Keratinocyte (primary cell): ENCODE data around the gene ANKFY1. TPM values are rescaled to one million over a fixed set of nuclear protein-coding genes. Genes with fewer than 3 reads are reported as not detected.
A peak's percentile ranks its signal among the peaks of the same experiment; 100 is the strongest.

Source experiments
- DNase-seq: peaks from one replicate; pipeline ENCODE4 v3.0.0-alpha.2; 2011; ENCODE audit warnings: low read depth, missing footprints, low spot score
- FAIRE-seq: peaks from 2 replicates; lab custom pipeline; 2011; peaks lifted over from hg19 to GRCh38; lab: Jason Lieb, UNC
- H2AFZ ChIP-seq: 2 replicates; pipeline ENCODE4 v1.6.0; 2012; ENCODE audit warnings: low read length, control low read depth, inconsistent platforms; ENCODE audit not compliant: control insufficient read depth
- H3K27ac ChIP-seq: 2 replicates; pipeline ENCODE4 v1.5.1; 2011; ENCODE audit warnings: low read length; ENCODE audit not compliant: control insufficient read depth, insufficient read depth
- H3K27me3 ChIP-seq: 3 replicates; pipeline ENCODE4 v1.6.0; 2011; ENCODE audit warnings: low read length; ENCODE audit not compliant: control insufficient read depth, insufficient read depth; ENCODE audit errors: extremely low read depth
- H3K36me3 ChIP-seq, 2 experiments: 2 replicates in 1 of 2; 3 replicates in 1 of 2; pipeline ENCODE4 v1.5.1; 2011; ENCODE audit warnings: low read length in 2 of 2, mild to moderate bottlenecking in 1 of 2; ENCODE audit not compliant: control insufficient read depth in 2 of 2, insufficient read depth in 2 of 2; ENCODE audit errors: extremely low read depth in 1 of 2
- H3K4me1 ChIP-seq: 3 replicates; pipeline ENCODE4 v1.5.1; 2011; ENCODE audit warnings: low read length; ENCODE audit not compliant: control insufficient read depth, insufficient read depth; ENCODE audit errors: extremely low read depth
- H3K4me2 ChIP-seq: 3 replicates; pipeline ENCODE4 v1.6.0; 2011; ENCODE audit warnings: low read depth, low read length; ENCODE audit not compliant: control insufficient read depth, insufficient read depth; ENCODE audit errors: extremely low read depth
- H3K4me3 ChIP-seq, 3 experiments: fragments of 200-600 bp in 1 of 3; sonication (generic) in 1 of 3; 2 replicates in 2 of 3; 3 replicates in 1 of 3; pipeline ENCODE4 v1.5.1; 2011 to 2016; ENCODE audit warnings: low read length in 3 of 3, mild to moderate bottlenecking in 3 of 3, control low read depth in 2 of 3, inconsistent platforms in 1 of 3, low read depth in 1 of 3, mixed read lengths in 1 of 3, mixed run types in 1 of 3, moderate library complexity in 1 of 3; ENCODE audit not compliant: control insufficient read depth in 2 of 3, insufficient read depth in 2 of 3; ENCODE audit errors: extremely low read depth in 1 of 3
- H3K79me2 ChIP-seq: 2 replicates; pipeline ENCODE4 v1.6.0; 2012; ENCODE audit warnings: low read length; ENCODE audit not compliant: control insufficient read depth, insufficient read depth
- H3K9ac ChIP-seq: 3 replicates; pipeline ENCODE4 v1.6.0; 2011; ENCODE audit warnings: low read length; ENCODE audit not compliant: control insufficient read depth, insufficient read depth; ENCODE audit errors: extremely low read depth
- H3K9me1 ChIP-seq: 3 replicates; pipeline ENCODE4 v1.6.0; 2011; ENCODE audit warnings: low read length; ENCODE audit not compliant: control insufficient read depth, insufficient read depth; ENCODE audit errors: extremely low read depth
- H3K9me3 ChIP-seq: 2 replicates; pipeline ENCODE4 v1.5.1; 2012; ENCODE audit warnings: low read depth, low read length; ENCODE audit not compliant: control insufficient read depth
- H4K20me1 ChIP-seq: 3 replicates; pipeline ENCODE4 v1.6.0; 2011; ENCODE audit warnings: low read length; ENCODE audit not compliant: control insufficient read depth, insufficient read depth; ENCODE audit errors: extremely low read depth
- CTCF ChIP-seq, 3 experiments: IDR thresholded peaks in 1 of 3; conservative IDR thresholded peaks in 1 of 3; optimal IDR thresholded peaks in 1 of 3; 2 replicates in 2 of 3; 3 replicates in 1 of 3; pipeline versions ENCODE3 to v1.5.1; 2011; ENCODE audit warnings: low read length in 3 of 3, mild to moderate bottlenecking in 3 of 3, moderate library complexity in 2 of 3, control low read depth in 1 of 3, inconsistent platforms in 1 of 3; ENCODE audit not compliant: insufficient read depth in 2 of 3; ENCODE audit errors: extremely low read depth in 1 of 3
- EZH2 ChIP-seq: IDR thresholded peaks from one replicate; pipeline ENCODE4 v1.6.1; 2012; ENCODE audit warnings: inconsistent platforms, mild to moderate bottlenecking, low read length, moderate library complexity
- dilution Hi-C: fragments of 300-500 bp; cut with MboI; formaldehyde crosslinking; loops from one replicate; pipeline ENCODE4 v1.7.0; 2020; ENCODE audit warnings: low sequenced_read_pairs; ENCODE audit not compliant: extremely low pct_ligation_motif_present
- polyA plus RNA-seq, 5 experiments: library from polyadenylated mRNA; depleted of rRNA in 3 of 5; stranded (reverse) in 3 of 5; stranded (forward) in 1 of 5; unstranded in 1 of 5; fragments of >200 nt; gene quantifications; 1 replicate in 1 of 5; 2 replicates in 3 of 5; 3 replicates in 1 of 5; pipeline versions ENCODE4 v1.2.1 to v1.2.3, GENCODE V29; 2011 to 2012; ENCODE audit warnings: missing spikeins in 2 of 5, low read depth in 1 of 5, low replicate concordance in 1 of 5

The ANKFY1 gene
- polyA plus RNA-seq, 1 donor (not counting 4 experiments of a cell fraction or from before 2014, with no cell fraction given): 27.0 TPM

GRCh38 chr17:4276514-4276913 lies 12.7 kb upstream of the ANKFY1 start:
- no peak overlapping the region for H2AFZ ChIP-seq
- no peak overlapping the region for H3K9ac ChIP-seq
- dilution Hi-C loops: no loop called here
- H3K4me2 ChIP-seq: no peak overlapping the region
- H3K27me3 ChIP-seq: no peaks in the 10 kb centered on the region
- peaks cover 2% of the 10 kb centered on the region for H4K20me1 ChIP-seq
- no peak overlapping the region for H3K4me3 ChIP-seq
- DNase-seq (no peak), FAIRE-seq (no peak)
- H3K36me3 ChIP-seq: peaks cover 9 to 27% of the 10 kb centered on the region in 2 experiments
- no peaks in the 10 kb centered on the region for H3K4me1 ChIP-seq
- no peak overlapping the region for H3K27ac ChIP-seq
- H3K9me3 ChIP-seq: no peaks in the 10 kb centered on the region
- peaks cover 2% of the 10 kb centered on the region for H3K9me1 ChIP-seq
- H3K79me2 ChIP-seq: peaks cover 51% of the 10 kb centered on the region
- TF ChIP-seq EZH2 (no peak), CTCF (optimal IDR thresholded peaks at IDR 0.05 in 1 of 3, IDR thresholded peaks at IDR 0.05 in 1 of 3, conservative IDR thresholded peaks at IDR 0.05 in 1 of 3; ENCODE audit: extremely low read depth in 1 of 3, insufficient read depth in 2 of 3, low read length in 3 of 3) (no peak)

- Histone ChIP-seq H3K36me3 (peaks cover 9 to 42% of the 10 kb centered on the region in 2 experiments), H3K4me3 (no peak overlapping the region), H4K20me1 (peaks cover 2% of the 10 kb centered on the region), H3K4me2 (no peak overlapping the region), H3K79me2 (peaks cover 35% of the 10 kb centered on the region), H3K9me3 (no peaks in the 10 kb centered on the region), H2AFZ (no peak overlapping the region), H3K9me1 (peaks cover 2% of the 10 kb centered on the region), H3K4me1 (no peaks in the 10 kb centered on the region), H3K27me3 (no peaks in the 10 kb centered on the region), H3K27ac (peak overlapping the region; percentile 1), H3K9ac (no peak overlapping the region)
- TF ChIP-seq CTCF (optimal IDR thresholded peaks at IDR 0.05 in 1 of 3, IDR thresholded peaks at IDR 0.05 in 1 of 3, conservative IDR thresholded peaks at IDR 0.05 in 1 of 3; ENCODE audit: extremely low read depth in 1 of 3, insufficient read depth in 2 of 3, low read length in 3 of 3) (no peak), EZH2 (no peak)
- no peak for DNase-seq
- no peak for FAIRE-seq
- dilution Hi-C loops: no loop called here
Observed at GRCh38 chr17:4272972-4273368, 9.2 kb upstream of the ANKFY1 start.
